Measurements from ENCODE around the gene COL6A2. TPM values are rescaled to one million over a fixed set of nuclear protein-coding genes. Genes with fewer than 3 reads are reported as not detected.

Gene COL6A2
- total RNA-seq, 2 donors from 2014 or later: 198 to 474 TPM

DNA sequence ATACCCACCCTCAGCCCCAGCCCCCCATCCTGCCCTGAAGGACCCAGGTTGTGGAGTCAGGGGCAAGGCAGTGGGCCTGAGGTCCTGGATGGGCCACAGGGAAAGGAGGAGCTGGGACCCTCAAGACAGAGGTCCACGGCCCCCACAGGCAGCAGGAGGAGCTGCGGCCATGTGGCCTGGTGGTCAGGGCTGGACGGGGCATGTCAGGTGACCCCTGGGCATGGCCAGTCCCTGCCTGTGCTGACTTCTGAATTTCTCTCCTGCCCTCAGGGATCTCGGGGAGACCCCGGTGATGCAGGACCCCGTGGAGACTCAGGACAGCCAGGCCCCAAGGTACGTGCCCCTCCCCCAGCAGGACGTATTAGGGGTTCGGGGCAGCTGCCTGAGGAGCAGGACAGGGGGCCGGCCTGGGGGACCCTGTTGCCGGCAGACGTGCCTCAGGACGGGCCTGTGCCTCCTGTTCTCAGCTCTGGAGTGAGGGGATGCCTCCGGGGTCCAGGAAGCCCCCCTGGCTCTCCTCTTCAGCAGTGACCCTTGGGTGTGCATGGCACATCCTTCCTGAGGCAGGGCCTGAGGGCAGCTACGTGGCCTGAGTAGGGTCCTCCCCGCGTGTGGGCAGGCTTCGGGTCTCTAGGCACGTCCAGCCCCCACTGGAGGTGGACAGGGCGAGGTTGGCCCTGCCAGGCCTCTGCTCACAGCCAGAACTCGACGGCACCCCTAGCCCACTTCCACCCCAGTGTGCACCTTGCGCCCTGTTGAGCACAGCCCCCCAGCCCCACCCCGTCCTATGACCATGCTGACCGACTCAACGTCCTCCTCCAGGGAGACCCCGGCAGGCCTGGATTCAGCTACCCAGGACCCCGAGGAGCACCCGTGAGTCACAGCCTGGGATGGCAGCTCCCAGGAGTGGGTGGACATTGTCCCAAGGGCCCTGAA is 23.6 kb downstream of the COL6A2 start:
- TF ChIP-seq, protein P1, sequence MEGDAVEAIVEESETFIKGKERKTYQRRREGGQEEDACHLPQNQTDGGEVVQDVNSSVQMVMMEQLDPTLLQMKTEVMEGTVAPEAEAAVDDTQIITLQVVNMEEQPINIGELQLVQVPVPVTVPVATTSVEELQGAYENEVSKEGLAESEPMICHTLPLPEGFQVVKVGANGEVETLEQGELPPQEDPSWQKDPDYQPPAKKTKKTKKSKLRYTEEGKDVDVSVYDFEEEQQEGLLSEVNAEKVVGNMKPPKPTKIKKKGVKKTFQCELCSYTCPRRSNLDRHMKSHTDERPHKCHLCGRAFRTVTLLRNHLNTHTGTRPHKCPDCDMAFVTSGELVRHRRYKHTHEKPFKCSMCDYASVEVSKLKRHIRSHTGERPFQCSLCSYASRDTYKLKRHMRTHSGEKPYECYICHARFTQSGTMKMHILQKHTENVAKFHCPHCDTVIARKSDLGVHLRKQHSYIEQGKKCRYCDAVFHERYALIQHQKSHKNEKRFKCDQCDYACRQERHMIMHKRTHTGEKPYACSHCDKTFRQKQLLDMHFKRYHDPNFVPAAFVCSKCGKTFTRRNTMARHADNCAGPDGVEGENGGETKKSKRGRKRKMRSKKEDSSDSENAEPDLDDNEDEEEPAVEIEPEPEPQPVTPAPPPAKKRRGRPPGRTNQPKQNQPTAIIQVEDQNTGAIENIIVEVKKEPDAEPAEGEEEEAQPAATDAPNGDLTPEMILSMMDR (IDR thresholded peaks at IDR 0.05): no peak
- TF ChIP-seq POLR2A (IDR thresholded peaks at IDR 0.05) (no peak), POLR2AphosphoS5 (IDR thresholded peaks at IDR 0.05) (no peak)
- no peak for DNase-seq (ENCODE audit: low spot score)
- H3K4me1 ChIP-seq (replicated peaks): no peaks in the 10 kb centered on the region
- peaks cover 0 to 9% of the 10 kb centered on the region in 2 donors for H3K36me3 ChIP-seq
- intact Hi-C loops (cut with DNase I): no loop called here
- H3K4me3 ChIP-seq: no peak overlapping the region
- no peak overlapping the region for H3K27ac ChIP-seq
- 93% methylated on average over 29 of the region's 29 CpGs for WGBS
- no peaks in the 10 kb centered on the region for H3K9me3 ChIP-seq
- H3K27me3 ChIP-seq (replicated peaks; ENCODE audit: insufficient read depth): no peaks in the 10 kb centered on the region

DNA sequence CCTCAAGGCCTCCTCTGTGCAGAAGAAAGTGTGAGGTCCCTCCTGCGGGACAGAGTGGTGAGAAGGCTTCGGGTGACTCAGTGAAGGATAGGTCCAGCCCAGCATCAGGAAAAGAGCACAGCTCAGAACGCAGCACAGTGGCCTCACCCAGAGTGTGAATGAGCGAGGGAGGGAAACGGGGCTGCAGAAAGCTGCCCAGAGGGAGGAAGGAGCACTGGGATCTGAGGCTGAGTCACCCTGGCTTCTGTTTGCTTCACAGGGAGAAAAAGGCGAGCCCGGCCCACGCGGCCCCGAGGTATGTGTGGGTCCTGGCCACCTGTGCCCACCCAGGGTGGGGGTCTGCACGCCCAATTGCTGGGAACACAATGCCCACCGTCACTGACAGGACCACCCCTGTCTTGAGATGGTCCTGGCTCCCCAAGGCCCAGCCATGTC is 24.3 kb downstream of the COL6A2 start:
- no peak overlapping the region for H3K4me3 ChIP-seq
- H3K27ac ChIP-seq: no peak overlapping the region
- no peak for DNase-seq (ENCODE audit: low spot score)
- intact Hi-C loops (cut with DNase I): no loop called here
- no peaks in the 10 kb centered on the region for H3K4me1 ChIP-seq (replicated peaks)
- 82% methylated on average over 12 of the region's 12 CpGs for WGBS
- no peaks in the 10 kb centered on the region for H3K27me3 ChIP-seq (replicated peaks; ENCODE audit: insufficient read depth)
- TF ChIP-seq, protein P1 (IDR thresholded peaks at IDR 0.05): no peak
- no peaks in the 10 kb centered on the region for H3K9me3 ChIP-seq
- H3K36me3 ChIP-seq: peaks cover 0 to 9% of the 10 kb centered on the region in 2 donors

DNA sequence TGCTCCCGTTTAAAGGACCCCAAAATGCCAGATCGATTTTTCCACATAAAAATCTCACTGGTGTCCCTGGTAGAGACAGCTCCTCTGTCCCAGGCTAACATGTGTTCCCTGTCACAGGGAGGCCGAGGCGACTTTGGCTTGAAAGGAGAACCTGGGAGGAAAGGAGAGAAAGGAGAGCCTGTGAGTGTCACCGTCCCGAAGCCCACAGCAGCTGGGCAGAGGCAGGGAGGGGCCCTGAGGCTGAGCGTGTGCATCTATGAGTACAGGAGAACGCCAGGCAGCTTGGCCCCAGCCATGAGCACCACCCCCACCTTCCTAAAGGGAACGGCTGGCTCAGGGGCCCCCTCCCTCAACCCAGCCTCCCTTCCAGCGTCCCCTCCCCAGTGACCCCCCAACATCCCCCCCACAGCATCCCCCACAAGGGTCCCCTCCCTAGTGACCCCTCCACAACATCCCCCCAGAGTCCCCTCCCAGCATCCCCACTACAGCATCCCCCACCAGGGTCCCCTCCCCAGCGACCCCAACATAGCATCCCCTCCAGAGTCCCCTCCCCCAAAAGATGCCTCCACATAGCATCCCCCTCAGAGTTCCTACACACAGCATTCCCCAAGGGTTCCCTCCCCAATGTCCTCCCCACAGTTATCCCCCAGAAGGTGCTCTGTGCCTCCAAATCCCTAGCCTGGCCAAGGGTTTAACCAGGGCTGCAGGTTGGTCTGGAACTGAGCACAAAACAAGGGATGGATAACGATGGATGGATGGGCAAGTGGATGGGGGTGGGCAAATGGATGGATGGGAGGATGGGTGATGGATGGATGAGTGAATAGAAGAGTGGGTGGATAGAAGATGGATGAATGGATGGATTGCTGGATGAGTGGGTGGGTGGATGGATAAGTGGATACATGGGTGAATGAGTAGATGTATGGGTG is 25.1 kb downstream of the COL6A2 start:
- no peak overlapping the region for H3K27ac ChIP-seq
- 83% methylated on average over 12 of the region's 12 CpGs for WGBS
- peaks cover 0 to 9% of the 10 kb centered on the region in 2 donors for H3K36me3 ChIP-seq
- no peaks in the 10 kb centered on the region for H3K27me3 ChIP-seq (replicated peaks; ENCODE audit: insufficient read depth)
- H3K9me3 ChIP-seq: no peaks in the 10 kb centered on the region
- no peak overlapping the region for H3K4me3 ChIP-seq
- no peak for DNase-seq (ENCODE audit: low spot score)
- TF ChIP-seq, protein P1 (IDR thresholded peaks at IDR 0.05): no peak
- no peak for TF ChIP-seq POLR2A (IDR thresholded peaks at IDR 0.05)
- no peaks in the 10 kb centered on the region for H3K4me1 ChIP-seq (replicated peaks)
- intact Hi-C loops (cut with DNase I): no loop called here

DNA sequence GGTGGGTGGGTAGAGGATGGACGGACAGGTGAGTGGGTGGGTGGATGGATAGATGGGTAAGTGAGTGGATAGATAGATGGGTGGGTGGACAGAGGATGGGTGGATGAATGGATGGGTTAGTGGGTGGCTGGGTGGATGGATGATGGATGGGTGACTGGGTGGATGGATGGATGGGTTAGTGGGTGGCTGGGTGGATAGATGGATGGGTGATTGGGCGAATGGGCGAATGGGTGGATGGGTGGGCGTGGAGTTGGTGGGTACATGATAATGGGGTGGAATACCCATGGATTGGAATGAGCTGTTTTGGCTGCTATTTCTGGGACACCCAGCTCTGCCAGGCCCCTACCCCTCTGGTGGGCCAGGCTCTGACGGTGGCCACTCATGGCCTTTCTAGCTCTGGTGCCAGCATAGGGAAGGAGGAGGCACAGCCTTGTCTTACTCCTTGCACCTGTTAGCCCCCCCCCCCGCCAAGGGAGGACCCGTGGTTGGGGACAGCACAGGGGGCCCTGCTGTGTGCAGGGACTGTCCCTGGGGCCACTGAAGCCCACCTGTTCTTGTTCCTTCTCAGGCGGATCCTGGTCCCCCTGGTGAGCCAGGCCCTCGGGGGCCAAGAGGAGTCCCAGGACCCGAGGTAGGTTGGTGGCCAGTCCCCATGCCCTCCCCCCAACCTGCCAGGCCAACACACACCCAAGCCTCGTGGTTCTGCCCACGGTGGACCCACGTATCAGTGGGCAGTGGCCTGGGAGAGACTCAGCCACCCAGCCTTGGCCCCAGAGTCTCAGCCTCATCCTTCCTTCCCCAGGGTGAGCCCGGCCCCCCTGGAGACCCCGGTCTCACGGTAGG is 26.4 kb downstream of the COL6A2 start:
- intact Hi-C loops (cut with DNase I): no loop called here
- no peaks in the 10 kb centered on the region for H3K4me1 ChIP-seq (replicated peaks)
- H3K36me3 ChIP-seq: peaks cover 0 to 9% of the 10 kb centered on the region in 2 donors
- no peak for TF ChIP-seq POLR2AphosphoS5 (IDR thresholded peaks at IDR 0.05)
- TF ChIP-seq, protein P1 (IDR thresholded peaks at IDR 0.05): no peak
- no peak for TF ChIP-seq POLR2A (IDR thresholded peaks at IDR 0.05)
- H3K27ac ChIP-seq: no peak overlapping the region
- H3K9me3 ChIP-seq: no peaks in the 10 kb centered on the region
- no peaks in the 10 kb centered on the region for H3K27me3 ChIP-seq (replicated peaks; ENCODE audit: insufficient read depth)
- WGBS: 92% methylated on average over 16 of the region's 16 CpGs
- H3K4me3 ChIP-seq: no peak overlapping the region
- no peak for DNase-seq (ENCODE audit: low spot score)

All from prostate gland (tissue), 2 donors.